Suprapubic skin (tissue), 4 donors: ENCODE data around the gene PTPRJ.

Experiments used
- CTCF ChIP-seq, 2 donors: fragments of 200-600 bp in 1 of 2; fragments of 450-650 bp in 1 of 2; sonication (generic) in 1 of 2; IDR thresholded peaks; one replicate each; pipeline ENCODE4 v1.5.1; 2016 to 2019; ENCODE audit warnings: antibody characterized with exemption in 2 of 2, mild to moderate bottlenecking in 1 of 2, moderate library complexity in 1 of 2
- EP300 ChIP-seq: sonication (generic); formaldehyde crosslinking; IDR thresholded peaks from one replicate; pipeline ENCODE4 v1.6.1; 2017; ENCODE audit warnings: antibody characterized with exemption
- POLR2AphosphoS5 ChIP-seq, 3 donors: sonication (generic); formaldehyde crosslinking; IDR thresholded peaks; one replicate each; pipeline ENCODE4 v1.6.1; 2017; ENCODE audit warnings: antibody characterized with exemption in 3 of 3

- TF ChIP-seq POLR2AphosphoS5 (IDR thresholded peaks at IDR 0.05) (no peak), CTCF (IDR thresholded peaks at IDR 0.05) (no peak), EP300 (no peak)
Measured at GRCh38 chr11:48184452-48184851, 204.1 kb downstream of the PTPRJ start.
